ENCODE results near the gene DOK3. TPM values are rescaled to one million over a fixed set of nuclear protein-coding genes. Genes with fewer than 3 reads are reported as not detected.
A peak's percentile ranks its signal among the peaks of the same experiment; 100 is the strongest.

Gene DOK3
- total RNA-seq, 1 experiment from 2014 or later: 16.4 TPM

DNA sequence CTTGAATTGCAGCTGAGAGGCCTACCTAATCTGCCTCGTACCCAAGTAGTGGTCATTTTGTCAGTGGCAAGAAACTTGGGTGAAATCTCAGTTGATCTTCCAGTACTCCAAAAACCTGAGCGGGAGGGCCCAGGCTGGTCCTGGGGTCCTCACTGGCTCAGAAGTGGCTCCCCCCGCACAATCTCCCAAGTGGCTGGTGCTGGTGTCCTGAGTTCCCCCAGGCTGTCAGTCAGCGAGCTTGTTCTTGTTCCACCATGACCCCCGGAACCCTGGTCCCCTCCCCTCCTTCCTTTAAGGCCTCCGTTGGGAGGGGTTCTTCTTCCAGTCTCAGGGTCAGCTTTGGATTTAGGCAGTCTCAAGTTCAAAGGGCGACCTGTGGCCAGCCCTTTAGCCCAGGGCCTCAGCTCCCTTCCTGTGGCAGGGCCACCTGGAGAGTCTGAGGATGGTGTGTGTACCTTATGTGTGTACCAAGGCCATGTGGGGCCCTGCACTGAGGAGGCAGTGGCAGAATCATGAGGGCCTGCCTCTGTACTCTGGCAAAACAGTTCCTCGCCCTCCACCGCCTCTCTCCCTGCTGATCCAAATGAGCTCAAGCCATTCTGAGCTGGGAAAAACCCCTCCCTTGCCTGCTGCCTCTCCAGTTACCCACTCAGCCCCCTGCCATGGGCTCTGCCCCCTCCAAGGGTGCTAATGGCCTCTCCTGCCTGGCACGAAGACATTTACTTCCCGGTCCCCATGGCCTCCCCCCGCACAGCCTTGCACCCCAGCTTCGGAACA is 31.7 kb downstream of the DOK3 start:
- TF ChIP-seq, protein P1, sequence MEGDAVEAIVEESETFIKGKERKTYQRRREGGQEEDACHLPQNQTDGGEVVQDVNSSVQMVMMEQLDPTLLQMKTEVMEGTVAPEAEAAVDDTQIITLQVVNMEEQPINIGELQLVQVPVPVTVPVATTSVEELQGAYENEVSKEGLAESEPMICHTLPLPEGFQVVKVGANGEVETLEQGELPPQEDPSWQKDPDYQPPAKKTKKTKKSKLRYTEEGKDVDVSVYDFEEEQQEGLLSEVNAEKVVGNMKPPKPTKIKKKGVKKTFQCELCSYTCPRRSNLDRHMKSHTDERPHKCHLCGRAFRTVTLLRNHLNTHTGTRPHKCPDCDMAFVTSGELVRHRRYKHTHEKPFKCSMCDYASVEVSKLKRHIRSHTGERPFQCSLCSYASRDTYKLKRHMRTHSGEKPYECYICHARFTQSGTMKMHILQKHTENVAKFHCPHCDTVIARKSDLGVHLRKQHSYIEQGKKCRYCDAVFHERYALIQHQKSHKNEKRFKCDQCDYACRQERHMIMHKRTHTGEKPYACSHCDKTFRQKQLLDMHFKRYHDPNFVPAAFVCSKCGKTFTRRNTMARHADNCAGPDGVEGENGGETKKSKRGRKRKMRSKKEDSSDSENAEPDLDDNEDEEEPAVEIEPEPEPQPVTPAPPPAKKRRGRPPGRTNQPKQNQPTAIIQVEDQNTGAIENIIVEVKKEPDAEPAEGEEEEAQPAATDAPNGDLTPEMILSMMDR (conservative IDR thresholded peaks at IDR 0.05): no peak
- Histone ChIP-seq H3T11ph (ENCODE audit: low read length) (no peak overlapping the region), H3K56ac (ENCODE audit: insufficient read length, low read depth, low read length) (no peak overlapping the region), H3K9me3 (ENCODE audit: control insufficient read depth, low read depth, low read length) (no peaks in the 10 kb centered on the region), H3K4me2 (ENCODE audit: insufficient read depth, insufficient read length, low read length) (no peak overlapping the region), H2AFZ (ENCODE audit: low read length) (no peak overlapping the region), H2BK5ac (ENCODE audit: insufficient read length, low read length) (no peak overlapping the region), H2BK15ac (ENCODE audit: low read depth, low read length) (no peak overlapping the region), H3K27me3 (ENCODE audit: insufficient read depth, low read length) (no peaks in the 10 kb centered on the region), H2BK20ac (ENCODE audit: low read depth, low read length, poor library complexity, severe bottlenecking) (no peak overlapping the region), H3K79me2 (ENCODE audit: insufficient read depth, low read length) (no peaks in the 10 kb centered on the region), H4K5ac (ENCODE audit: insufficient read length, low read depth, low read length) (no peak overlapping the region), H3K9ac (ENCODE audit: extremely low read depth, insufficient read length, low read length) (no peak overlapping the region), H2AK5ac (ENCODE audit: insufficient read length, low read length) (no peak overlapping the region), H3K18ac (ENCODE audit: insufficient read length, low read depth, low read length) (no peak overlapping the region), H4K91ac (ENCODE audit: insufficient read length, low read depth, low read length) (no peak overlapping the region), H3K79me1 (ENCODE audit: insufficient read depth, low read depth, low read length, poor library complexity, severe bottlenecking) (no peaks in the 10 kb centered on the region), H4K20me1 (ENCODE audit: control insufficient read depth, insufficient read depth, insufficient read length) (no peaks in the 10 kb centered on the region), H3K27ac (ENCODE audit: insufficient read length, low read depth, low read length) (no peak overlapping the region), H2BK120ac (ENCODE audit: low read depth, low read length, poor library complexity, severe bottlenecking) (no peak overlapping the region), H3K14ac (ENCODE audit: insufficient read depth, low read length) (no peak overlapping the region), H3K4ac (ENCODE audit: low read depth, low read length) (no peak overlapping the region), H3K23ac (ENCODE audit: insufficient read length, low read depth, low read length) (no peak overlapping the region), H3K4me1 (ENCODE audit: insufficient read depth, low read length) (peaks cover 10% of the 10 kb centered on the region; the same call in 1 of the 2 replicates), H2BK12ac (ENCODE audit: insufficient read length, low read depth, low read length) (no peak overlapping the region), H3K23me2 (ENCODE audit: insufficient read length, low read depth, low read length, poor library complexity, severe bottlenecking) (no peaks in the 10 kb centered on the region), H4K8ac (replicated peaks; ENCODE audit: insufficient read length, low read depth, low read length) (no peak overlapping the region)
- no peak for DNase-seq
- Mint-ChIP-seq H3K4me1 (peaks cover 27 to 35% of the 10 kb centered on the region in 2 experiments), H3K27me3 (ENCODE audit: low read depth) (no peaks in the 10 kb centered on the region; the same call in 1 of the 2 replicates), H3K27ac (peak overlapping the region; percentile 46 to 93 (median 83); a peak in 6 of 7 replicates), H3K9me3 (no peaks in the 10 kb centered on the region), H3K36me3 (ENCODE audit: insufficient read depth in 1 of 3, low read depth in 3 of 3) (peaks cover 10 to 30% (median 23%) of the 10 kb centered on the region in 3 experiments), H3K4me3 (peak overlapping the region in 1 of 2 experiments; percentile 29; a peak in 1 of 5 replicates)
- no CpG with 5 or more reads among the region's 13 CpGs for WGBS (ENCODE audit: extremely low coverage, insufficient read length, low lambda C conversion rate)
